NCI-H82 (cell line): ENCODE results near the gene SRPK3.
"Not testable (repeated sequence)": the region's sequence is repeated elsewhere in the genome, so short reads cannot be mapped to it uniquely, and the experiment has no call there.

Experiments
- DNase-seq: peaks from one replicate; lab custom pipeline; 2025; lab: John Stamatoyannopoulos, UW

The SRPK3 gene

DNA sequence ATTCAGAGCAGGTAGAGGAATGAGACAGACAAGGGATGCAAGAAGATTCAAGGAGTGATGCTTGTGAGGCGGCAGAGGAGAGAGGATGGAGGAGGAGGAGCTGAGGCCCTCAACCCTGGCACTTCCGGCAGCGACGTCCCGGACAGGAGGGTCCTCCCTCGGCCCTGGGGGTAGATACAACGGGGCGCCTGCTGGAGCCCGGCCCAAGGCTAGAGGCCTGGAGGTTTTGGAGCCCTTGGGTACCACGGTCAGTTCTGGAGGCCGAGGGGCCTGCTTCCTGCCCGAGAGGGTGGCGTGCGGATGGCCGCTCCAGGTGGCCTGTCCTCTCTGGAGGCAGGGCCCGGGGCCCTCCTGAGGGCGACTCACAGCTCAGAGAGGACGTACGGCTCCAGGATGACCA is 27.1 kb downstream of the SRPK3 start:
- DNase-seq: no peak

GRCh38 chrX:153812220-153812619 is 31.4 kb downstream of the SRPK3 start:
- DNase-seq: no peak

DNA sequence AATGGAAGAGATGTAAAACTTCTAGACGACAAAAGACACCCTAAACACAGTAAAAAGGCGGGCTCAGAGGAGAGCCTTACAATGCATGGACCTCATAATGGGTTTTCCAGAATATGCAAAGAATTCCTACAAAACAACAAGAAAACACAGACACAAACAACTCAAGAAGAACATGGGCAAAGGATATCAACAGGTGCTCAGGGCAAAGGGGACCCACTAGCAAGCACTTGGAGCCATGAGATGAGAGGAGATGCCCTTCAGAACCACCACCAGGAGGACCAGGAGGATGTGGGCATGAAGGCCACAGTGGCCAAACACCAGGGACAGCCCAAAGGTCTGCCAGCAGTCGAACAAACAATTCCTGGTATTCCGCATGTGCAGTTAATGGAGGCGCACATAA is 32.3 kb downstream of the SRPK3 start:
- no peak for DNase-seq

DNA sequence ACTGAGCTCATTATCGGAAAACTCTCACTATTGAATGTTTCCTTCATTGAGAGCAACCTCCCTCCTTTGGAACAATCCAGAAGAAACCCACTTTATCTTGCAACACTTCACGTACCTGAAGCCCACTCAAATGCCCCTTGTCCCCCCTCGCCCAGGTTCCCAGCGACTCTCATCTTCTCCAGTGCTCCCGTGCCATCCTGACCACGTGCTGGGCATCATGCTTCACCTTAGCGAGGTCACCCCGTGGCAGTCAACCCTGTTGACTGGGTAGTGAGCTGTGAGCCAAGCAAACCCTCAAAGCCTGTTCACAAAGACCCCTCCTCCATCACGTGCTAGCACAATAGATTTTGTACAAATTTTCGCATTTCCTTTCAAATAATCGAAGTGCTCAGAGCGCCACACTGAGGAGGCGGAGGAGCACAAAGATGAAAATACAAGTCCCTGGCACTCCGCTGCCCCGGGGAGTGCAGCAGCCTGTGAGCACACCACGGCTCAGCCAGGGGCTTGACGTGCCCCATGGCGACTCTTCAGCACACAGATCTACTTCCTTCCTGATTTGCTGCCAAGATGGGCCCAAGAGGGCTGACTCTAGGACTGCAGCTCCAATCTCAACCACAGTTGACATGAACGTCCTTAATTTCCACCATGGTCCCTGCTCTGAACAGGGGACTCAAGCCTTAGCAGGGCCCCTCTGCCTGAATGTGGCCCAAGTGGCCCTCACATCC is 33.9 kb downstream of the SRPK3 start:
- no peak for DNase-seq

GRCh38 chrX:153816831-153817690 is 36.2 kb downstream of the SRPK3 start:
- DNase-seq: no peak

DNA sequence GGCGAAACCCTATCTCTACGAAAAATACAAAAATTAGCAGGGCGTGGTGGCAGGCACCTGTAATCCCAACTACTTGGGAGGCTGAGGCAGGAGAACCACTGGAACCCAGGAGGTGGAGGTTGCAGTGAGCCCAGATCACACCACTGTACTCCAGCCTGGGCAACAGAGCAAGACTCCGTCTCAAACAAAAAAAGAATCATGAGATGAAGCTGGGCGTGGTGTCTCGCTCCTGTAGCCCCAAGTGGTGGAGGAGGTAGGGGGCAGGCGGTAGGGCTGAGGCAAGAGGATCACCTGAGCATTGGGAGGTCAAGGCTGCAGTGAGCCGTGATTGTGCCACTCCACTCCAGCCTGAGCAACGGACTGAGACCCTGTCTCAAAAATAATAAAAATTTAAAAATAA is 37.2 kb downstream of the SRPK3 start:
- not testable (repeated sequence) for DNase-seq

DNA sequence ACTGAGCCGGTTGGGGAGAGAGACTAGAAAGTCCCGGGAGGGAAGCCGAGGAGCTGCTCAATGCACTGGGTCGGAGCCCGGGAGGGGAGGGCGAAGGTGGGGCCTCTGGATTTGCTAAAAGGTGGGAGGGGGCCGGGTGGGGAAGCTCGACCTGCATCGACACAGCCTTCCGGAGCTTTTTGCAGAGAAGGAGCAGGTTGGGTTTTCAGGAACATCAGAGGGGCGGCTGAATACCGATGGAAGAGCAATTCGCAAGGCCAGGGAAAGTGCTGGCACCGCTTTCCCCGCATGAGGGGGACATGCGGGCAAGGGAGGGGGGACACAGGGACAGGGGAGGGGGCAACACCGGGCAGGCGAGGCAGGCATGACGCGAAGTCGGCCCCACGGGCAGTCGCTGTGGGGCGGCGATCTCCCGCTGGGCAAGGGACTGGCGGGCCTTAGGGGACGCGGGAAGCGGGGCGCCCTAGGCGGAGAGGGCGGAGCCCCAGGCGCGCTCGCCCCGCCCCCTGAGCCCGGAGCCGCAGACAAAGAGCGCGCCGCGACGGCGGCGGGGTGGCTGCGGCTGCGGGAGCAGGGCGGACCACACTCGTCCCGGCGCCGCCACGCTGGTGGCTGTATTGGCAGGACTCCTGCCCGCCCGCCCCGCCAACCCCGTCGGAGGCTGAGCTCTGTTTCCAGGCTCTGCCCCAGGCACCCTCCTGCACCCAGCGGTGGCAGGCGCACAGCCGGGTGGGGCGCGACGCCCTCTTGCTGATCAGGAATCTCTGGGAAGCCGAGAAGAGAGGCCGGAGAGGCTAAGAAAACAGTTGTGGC is 37.9 kb downstream of the SRPK3 start:
- DNase-seq: peak; percentile 71

GRCh38 chrX:153819384-153820040 is 38.7 kb downstream of the SRPK3 start:
- DNase-seq: peak; percentile 50

- peak; percentile 32 for DNase-seq
Observed at GRCh38 chrX:153820601-153821000, 39.8 kb downstream of the SRPK3 start.

GRCh38 chrX:153821066-153821465 is 40.2 kb downstream of the SRPK3 start:
- no peak for DNase-seq

DNA sequence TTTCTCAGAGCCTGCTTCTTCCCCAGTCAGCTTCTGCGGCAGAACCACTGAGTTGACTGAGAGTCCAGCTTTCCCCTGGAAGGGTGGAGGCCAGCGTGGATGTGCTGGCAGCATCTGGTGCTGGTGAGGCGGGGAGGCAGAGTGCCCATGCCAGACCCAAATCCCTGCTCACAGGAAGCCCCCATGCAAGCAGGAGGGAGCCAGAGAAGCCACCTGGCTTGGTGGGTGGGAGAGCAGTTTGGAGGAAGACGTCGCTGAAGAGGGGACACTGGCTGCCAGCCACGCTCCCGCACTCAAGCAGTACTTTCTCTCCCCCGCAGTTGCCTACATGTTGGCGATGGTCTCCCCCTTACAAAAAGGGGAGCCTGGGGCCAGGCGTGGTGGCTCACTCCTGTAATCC is 43.5 kb downstream of the SRPK3 start:
- DNase-seq: no peak

- no peak for DNase-seq
Observed at GRCh38 chrX:153825042-153825441, 44.2 kb downstream of the SRPK3 start.

DNA sequence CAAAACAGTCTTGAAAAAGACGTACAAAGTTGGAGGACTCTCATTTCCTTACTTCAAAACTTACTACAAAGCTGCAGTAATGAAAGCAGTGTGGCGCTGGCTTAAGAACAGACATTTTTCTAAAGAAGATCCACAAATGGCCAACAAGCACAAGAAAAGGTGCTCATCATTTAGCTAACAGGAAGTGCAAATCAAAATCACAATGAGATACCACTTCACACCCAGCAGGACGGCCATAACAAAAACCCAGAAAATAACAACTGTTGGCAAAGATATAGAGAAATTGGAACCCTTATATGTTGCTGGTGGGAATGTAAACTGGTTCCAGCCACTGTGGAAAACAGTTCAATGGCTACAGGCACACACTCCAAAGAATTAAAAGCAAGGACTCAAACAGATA is 46.2 kb downstream of the SRPK3 start:
- no peak for DNase-seq

DNA sequence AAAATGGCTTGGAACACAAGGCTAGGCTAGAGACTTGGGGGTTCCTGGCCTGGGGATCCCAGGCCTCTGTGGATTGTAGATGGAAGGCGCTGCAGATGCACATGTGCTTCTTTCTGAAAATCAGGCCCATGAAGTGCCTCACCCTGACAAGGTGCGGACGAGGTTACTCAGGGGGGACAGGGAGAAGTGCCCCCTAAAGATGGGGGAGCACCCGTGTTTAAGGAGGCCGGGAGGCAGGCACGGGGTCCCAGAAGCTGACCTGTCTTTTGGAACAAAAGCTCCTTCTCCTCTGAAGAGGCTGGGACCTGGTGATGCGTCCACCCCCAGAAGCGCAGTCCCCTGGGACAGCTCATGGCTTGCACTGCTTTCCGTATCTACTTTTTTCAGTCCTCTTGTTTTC is 47.1 kb downstream of the SRPK3 start:
- no peak for DNase-seq

- no peak for DNase-seq
Observed at GRCh38 chrX:153828308-153828707, 47.5 kb downstream of the SRPK3 start.

- peak; percentile 39 for DNase-seq
Observed at GRCh38 chrX:153828723-153829548, 48.1 kb downstream of the SRPK3 start.

DNA sequence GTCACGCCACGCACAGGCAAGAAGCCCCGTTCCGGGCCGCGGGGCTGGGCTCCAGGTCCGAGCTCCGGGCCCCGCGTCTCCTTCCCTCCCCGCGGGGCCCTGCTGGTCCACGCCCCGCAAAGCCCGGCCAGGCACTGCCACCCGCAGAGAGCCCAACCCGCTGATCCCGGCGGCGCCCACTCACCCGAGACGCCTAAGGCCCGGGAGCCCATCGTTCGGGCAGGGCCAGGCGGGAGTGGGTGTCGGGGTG is 48.6 kb downstream of the SRPK3 start:
- no peak for DNase-seq

DNA sequence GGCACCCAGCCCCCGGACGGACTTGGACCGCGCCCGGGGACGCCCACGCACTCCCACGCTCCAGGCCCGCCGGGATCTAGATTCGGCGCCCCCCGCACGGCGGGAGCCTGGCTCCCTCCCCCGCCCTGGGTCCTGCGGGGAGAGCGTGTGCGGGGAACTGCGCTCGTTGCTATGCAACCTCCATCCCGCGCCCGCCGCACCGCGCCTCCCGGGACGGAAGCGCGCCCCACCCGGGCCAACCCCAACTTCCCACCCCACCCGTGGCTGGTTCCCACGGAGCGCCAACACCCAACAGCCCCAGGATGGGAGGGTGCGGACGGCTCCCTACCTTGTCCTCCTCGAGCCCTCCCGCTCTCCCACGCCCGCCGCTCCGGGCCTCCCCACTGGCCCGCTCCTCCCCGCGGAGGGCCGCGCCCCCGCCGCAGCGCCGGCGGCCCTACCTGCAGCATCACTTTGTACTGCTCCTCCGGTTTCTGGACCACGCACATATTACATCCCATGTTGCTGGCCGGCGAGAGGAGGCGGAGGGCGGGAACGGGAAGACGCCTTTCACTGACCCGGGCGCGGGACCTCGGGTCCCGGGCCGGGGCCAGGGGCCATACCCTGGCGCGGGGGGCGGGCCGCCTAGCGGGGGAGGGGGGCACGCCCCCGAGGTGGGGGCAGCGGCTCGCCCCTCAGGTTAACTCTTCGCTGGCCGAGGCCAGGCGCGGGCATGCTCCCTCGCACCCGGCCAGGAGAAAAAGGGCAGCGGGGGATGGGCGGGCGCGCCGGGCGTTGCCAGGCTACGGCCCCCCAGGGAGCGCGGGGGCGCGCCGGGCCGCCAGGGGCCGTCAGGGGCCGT is 49.2 kb downstream of the SRPK3 start, which contains the start of gene PDZD4:
PDZD4 (minus strand) TSS at position 746 of the 841 bp plus-strand sequence; CDS start at position 500, 246 bp downstream.
- DNase-seq: peak; percentile 36

DNA sequence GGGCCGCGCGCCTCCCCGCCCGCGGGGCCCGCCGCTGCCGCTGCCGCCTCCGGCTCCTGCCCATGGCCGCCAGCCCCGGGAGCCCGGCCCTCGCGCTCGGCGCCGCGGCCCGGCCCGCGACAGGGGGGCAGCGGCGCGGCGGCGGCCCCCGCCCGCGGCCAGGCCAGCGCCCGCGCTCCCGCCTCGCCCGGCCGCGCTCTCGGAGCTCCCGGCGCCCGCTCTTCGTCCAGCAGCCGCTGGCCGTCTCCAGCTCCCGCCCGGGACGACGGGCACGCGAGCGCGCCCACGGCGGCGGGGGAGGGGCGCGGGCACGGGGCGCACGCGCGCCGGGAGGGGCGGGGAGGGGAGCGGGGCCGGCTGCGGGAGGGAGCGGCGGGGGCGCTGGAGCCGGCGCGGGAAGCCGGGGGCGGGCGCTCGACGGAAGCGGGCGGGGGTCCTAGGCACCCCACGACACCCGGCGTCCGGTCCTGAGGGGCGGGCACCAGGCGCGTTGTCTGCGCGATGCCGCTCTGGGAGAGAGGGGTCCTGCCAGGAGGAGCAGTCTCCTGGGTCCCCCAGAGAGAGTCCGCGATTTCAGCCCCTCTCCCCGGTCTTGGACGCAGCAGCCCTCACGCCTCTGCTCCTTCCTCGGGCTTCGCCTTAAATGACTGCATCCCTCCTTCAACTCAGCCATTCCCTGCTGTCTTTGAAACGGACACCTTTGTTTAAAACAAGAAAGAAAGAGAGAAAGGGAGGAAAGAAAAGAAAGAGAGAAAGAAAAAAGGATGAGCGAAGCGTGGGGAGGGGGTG is 50.0 kb downstream of the SRPK3 start:
- DNase-seq: no peak
